Measurements from ENCODE around the gene DDN.

DDN gene

DNA sequence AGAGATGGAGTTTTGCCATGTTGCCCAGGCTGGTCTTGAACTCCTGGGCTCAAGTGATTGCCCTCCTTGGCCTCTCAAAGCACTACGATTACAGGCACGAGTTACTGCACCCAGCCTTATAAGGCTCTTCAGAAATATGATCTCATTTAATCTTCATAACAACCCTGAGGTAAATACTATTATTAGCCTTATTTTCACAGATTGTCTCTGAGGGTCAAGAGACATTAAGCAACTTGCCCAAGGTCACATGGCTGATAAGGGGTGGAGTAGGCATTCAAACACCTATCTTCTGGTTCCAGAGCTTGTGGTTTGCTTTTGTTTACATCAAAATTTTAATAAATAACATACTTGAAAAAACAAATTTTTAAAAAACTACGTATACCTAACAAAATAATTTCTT, 14.3 kb upstream of the DDN start:
- no peak for DNase-seq (ENCODE audit: low read depth)

DNA sequence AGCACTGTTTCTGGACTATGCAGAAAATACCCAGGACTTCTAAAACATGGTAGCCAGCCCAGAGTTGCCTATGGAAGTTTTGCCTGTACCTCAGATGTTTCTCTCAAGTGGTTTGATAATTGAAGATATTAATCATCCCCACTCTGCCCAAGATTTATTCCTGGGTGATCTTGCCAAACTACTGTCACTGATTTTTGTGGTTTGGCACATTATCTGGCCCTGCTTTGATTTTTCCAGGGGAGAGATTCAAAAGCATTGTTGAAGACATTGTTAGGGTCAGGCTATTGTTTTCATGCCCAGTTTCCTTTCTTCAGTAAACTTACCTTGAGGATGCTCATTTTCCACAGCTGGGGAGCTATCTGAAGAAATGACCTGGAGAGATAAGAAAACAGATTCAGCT, 13.6 kb upstream of the DDN start:
- no peak for DNase-seq (ENCODE audit: low read depth)

GRCh38 chr12:49010092-49010668, 11.0 kb upstream of the DDN start:
- DNase-seq (ENCODE audit: low read depth), result no peak

DNA sequence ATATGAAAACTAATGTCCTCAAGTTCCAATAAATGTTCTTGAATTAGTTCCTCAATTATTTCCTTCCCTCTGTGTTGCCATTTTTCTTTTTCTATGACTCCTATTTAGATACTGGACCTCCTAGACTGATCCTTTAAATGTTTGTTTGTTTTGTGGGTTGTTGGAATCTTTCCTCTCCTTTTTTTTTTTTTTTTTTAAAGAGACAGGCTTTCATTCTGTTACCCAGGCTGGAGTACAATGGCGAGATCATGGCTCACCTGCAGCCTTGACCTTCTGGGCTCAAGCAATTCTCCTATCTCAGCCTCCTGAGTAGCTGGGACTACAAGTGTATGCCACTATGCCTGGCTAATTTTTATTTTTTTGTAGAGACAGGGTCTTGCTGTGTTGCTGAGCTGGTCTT, 9.8 kb upstream of the DDN start:
- no peak for DNase-seq (ENCODE audit: low read depth)

DNA sequence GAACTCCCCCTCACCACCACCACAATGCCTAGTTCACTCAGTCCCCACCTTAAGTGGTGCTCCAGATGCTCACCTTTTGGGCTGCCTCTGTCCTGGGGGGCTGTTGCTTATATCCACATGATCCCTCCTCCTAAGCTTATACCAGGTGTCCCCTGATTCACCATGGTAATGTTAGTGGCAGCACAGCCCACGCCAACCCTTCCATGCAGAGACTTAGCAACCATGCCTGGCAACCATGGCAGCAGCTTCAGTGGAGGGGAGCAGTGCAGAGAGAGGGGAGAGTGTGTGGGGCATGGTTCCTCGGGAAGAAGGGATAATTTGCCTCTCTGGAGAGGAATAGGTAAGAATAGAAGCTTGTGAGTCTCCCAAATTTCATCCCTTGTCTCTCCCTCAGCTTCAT, 1.2 kb upstream of the DDN start:
- no peak for DNase-seq (ENCODE audit: low read depth)

DNA sequence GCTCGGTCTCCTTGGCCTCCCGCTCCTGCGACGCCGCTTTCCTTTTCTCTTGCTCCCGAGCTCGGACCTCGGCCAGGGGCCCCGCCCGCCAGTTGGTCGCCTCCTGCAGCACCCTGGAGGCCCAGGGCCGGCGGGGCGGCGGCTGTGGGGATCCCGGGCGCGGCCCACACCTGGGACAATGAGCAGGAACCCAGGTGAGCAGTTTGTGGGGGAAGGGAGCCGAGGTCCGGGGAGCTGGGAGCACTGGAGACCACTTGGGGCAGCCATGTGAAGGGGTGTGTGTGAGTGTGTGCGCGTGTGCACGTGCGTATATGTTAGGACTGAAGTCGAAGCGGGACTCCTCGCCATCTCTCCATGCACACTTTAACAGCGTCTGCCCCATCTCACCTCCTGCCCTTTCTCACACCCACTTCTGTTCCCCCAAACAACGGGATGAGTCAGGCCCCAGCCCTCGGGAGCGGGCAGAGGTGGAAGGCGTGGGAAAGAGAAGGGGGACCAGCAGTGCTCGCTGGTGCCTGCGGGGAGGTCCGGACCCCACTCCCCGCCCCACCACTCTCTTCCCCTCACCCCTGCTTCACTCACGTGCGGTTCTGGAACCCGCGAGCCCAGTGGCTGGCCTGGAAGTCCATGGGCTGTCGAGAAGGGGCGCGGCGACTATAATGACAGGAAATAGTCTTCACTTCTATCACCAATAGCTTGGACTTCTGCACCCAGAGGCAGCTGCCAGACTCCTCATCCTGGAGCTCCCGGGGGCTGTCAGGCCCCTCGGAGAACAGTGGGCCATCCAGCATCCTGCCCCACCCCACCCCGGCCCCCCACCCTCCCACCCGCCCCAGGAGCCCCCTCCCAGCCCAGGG, 450 bp downstream of the DDN start:
- no peak for DNase-seq (ENCODE audit: low read depth)

DNA sequence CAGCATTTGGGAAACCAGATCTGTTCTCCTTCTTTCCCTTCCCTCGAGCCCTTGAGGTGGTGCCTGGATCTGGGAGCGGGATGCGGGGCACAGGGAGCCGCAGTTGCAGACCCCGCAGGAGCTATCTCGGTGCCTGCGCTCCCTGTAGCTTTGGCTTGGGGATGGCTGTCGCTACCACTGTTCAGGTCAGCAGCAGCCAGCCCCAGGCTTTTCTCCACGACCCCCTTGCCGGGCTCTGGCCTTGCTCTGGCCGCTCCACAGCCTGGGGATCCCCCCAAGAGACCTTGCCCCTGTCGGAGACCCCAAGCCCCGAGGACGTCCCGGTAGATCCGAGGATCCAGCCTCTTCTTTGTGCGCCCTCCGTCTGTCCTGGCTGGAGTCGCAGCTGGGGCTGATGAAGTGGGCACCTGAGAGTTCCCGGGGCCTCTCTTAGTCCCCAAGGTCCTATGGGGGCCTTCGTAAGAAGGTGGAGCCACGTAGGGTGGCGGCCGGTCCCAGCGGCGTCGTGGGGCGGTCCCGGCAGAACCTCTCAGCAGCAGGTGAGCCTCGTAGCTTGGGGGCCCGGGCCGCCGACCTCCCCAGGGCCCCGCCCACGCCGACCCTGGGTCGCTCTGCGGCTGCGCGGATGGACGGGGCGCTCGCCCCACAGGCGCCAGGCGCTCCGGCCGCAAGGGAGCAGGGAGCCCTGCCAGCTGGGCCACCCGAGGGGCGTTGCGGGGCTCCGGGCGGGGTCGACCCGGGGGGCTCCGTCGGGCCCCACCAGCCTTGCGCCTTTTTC, 1.3 kb downstream of the DDN start:
- DNase-seq (ENCODE audit: low read depth), result no peak

GRCh38 chr12:48996794-48997718, 2.1 kb downstream of the DDN start:
- DNase-seq (ENCODE audit: low read depth), result no peak

GRCh38 chr12:48995086-48995879, 3.9 kb downstream of the DDN start:
- DNase-seq (ENCODE audit: low read depth), result no peak

GRCh38 chr12:48994224-48995085, 4.7 kb downstream of the DDN start:
- no peak for DNase-seq (ENCODE audit: low read depth)

GRCh38 chr12:48993787-48994186, 5.4 kb downstream of the DDN start:
- DNase-seq (ENCODE audit: low read depth), result no peak

- DNase-seq (ENCODE audit: low read depth), result no peak
Measured at GRCh38 chr12:48991247-48992050, 7.7 kb downstream of the DDN start.

- no peak for DNase-seq (ENCODE audit: low read depth)
Measured at GRCh38 chr12:48990552-48990951, 8.6 kb downstream of the DDN start.

- no peak for DNase-seq (ENCODE audit: low read depth)
Measured at GRCh38 chr12:48988030-48988649, 11.0 kb downstream of the DDN start.

DNA sequence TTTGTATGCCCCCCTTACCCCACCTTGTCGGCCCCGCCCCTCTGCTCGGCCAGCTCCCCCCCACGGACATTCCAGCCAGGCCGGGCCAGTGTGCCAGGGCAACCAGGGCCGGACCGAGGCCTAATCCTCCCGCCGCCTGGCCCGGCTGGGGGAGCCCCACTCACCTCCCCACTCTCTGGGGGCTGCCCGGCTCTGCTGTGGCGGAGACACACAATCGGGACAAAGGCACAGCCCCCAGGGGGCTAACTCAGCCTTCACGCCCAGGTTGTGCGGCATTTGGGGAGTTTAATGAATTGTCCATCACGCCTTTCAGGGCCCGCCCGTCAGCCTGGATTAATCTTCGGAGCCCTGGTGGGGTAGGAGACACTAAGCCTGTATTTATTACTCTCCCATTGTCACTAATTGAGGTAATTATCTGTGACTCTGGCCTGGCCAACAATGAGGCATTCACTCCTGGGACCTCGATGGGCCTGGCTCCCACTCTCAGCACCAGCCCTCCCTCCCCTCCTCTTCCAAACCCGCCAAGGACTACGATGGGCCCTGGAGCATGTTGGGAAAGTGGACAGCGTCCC, 12.4 kb downstream of the DDN start:
- DNase-seq (ENCODE audit: low read depth), result no peak

GRCh38 chr12:48985901-48986300, 13.3 kb downstream of the DDN start:
- no peak for DNase-seq (ENCODE audit: low read depth)

- no peak for DNase-seq (ENCODE audit: low read depth)
Measured at GRCh38 chr12:48985475-48985897, 13.7 kb downstream of the DDN start.

DNA sequence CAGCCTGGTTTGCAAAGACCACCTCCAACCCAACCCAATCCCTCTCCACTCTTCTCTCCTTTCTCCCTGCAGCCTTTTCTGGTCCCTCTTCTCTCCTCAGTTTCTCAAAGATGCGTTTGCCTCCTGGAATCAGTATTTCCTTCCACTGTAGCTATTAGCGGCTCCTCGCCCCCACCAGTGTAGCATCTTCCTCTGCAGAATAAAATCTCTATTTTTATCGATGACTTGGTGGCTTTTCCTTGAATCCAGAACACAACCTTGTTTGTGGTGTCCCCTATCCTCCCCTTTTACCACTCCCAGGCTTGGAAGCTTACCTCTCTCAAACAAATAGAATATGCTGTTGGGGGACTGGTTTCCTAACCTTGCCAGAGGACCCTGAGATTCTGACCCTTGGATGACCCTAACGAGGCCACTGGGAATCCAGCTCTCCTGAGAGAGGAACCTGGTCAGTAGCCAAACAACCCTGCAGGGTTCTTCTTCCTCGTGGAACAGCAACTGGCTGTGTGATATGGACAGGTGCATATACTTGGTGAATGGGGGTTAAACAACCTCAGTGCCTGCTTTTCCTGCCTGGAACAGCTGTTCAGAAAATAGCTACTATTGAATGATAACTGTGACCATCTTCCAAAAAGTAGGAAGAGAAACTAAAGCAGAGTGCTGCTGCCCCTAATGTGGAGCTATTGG, 16.6 kb downstream of the DDN start:
- no peak for DNase-seq (ENCODE audit: low read depth)
